ENCODE data around the gene KAZN. TPM values are rescaled to one million over a fixed set of nuclear protein-coding genes. Genes with fewer than 3 reads are reported as not detected.

The KAZN gene
- total and polyA plus RNA-seq, 8 donors: 11.1 to 37.5 (median 30.2) TPM

DNA sequence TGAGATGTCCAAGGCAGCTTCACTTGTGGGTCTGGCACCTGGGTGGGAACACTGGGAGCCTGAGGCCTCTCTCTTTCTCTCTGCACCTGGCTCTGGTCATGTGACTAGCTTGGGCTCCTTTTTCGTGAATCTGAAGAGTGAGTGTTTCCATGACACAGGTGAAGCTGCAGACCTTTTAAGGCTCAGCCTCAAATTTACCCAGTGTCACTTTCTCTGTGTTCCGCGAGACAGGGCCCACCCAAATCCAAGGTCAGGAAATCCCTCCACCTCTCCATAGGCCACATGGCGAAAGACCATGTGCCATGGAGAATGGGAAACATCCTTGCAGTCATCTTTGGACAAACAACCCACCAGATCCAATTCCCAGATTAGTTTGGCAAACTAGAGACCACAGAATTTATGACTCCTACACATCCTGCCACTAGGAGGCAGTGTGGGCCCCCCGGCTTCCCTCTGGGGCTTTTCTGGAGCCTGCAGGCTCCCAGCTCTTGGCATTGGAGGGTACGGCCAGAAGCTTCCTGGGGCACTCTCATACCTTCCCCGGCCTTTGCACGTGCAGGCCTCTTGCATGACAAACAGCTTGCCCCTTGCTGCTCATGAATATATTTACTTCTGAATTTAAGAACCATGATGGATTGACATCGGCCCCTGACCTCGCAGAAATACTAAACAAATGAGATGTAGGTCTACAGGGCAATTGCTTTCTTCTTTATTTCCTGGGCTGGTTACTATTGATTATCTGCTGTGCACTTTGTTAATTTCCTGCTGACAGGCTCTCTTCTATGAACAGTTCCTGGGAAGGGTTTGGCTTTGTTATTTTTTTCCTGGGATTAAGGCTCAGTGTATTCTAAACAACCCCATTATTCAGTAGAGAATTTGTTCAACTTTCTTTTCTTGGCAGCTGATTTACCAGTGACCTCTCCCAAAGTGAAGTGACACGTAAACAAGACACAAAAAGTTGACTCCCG lies 180.7 kb downstream of the KAZN start:
- Histone ChIP-seq H3K4me1 (peaks cover 0 to 6% of the 10 kb centered on the region in 2 donors), H3K36me3 (no peaks in the 10 kb centered on the region), H3K27me3 (no peaks in the 10 kb centered on the region), H3K27ac (no peak overlapping the region), H3K4me3 (no peak overlapping the region), H3K9me3 (no peaks in the 10 kb centered on the region)
- intact Hi-C loops (cut with DNase I): no loop called here
- TF ChIP-seq CTCF (IDR thresholded peaks at IDR 0.05): peak; percentile 53 to 58
- ATAC-seq (peak; percentile 71), DNase-seq (no peak)

DNA sequence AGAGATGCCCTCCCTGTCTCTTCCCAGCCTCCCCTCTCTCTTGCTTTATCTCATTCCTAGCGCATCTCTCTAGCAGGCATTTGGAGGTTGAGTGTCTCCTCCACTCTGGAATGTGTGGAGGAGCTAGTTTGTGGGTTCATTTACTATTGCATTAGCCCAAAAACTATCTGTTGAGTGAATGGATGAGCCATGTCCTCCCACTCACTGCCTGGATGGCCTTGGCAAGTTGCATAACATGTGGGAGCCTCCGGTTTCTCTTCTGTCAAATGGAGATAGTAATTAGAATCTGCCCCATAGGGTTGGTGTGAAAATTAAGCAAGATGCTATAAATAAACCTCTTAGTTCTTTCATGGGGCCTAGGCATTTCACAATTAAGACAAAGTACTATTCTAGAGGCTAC lies 181.8 kb downstream of the KAZN start:
- H3K9me3 ChIP-seq: no peaks in the 10 kb centered on the region
- no peak overlapping the region for H3K27ac ChIP-seq
- intact Hi-C loops (cut with DNase I): no loop called here
- no peak for DNase-seq
- no peak for ATAC-seq
- peaks cover 0 to 6% of the 10 kb centered on the region in 2 donors for H3K4me1 ChIP-seq
- no peak for TF ChIP-seq CTCF (IDR thresholded peaks at IDR 0.05)
- H3K27me3 ChIP-seq: no peaks in the 10 kb centered on the region
- H3K36me3 ChIP-seq: no peaks in the 10 kb centered on the region
- no peak overlapping the region for H3K4me3 ChIP-seq

GRCh38 chr1:14781811-14782210 lies 183.3 kb downstream of the KAZN start:
- Histone ChIP-seq H3K27me3 (no peaks in the 10 kb centered on the region), H3K9me3 (no peaks in the 10 kb centered on the region), H3K4me3 (no peak overlapping the region), H3K4me1 (peaks cover 0 to 6% of the 10 kb centered on the region in 2 donors), H3K36me3 (no peaks in the 10 kb centered on the region), H3K27ac (no peak overlapping the region)
- intact Hi-C loops (cut with DNase I): no loop called here
- ATAC-seq: no peak
- DNase-seq: no peak
- TF ChIP-seq CTCF (IDR thresholded peaks at IDR 0.05): no peak

GRCh38 chr1:14782741-14783591 lies 184.5 kb downstream of the KAZN start:
- Histone ChIP-seq H3K27ac (no peak overlapping the region), H3K27me3 (no peaks in the 10 kb centered on the region), H3K9me3 (no peaks in the 10 kb centered on the region), H3K36me3 (no peaks in the 10 kb centered on the region), H3K4me3 (no peak overlapping the region), H3K4me1 (peaks cover 0 to 6% of the 10 kb centered on the region in 2 donors)
- ATAC-seq (no peak), DNase-seq (no peak)
- intact Hi-C loops (cut with DNase I): no loop called here
- TF ChIP-seq CTCF (IDR thresholded peaks at IDR 0.05): no peak

DNA sequence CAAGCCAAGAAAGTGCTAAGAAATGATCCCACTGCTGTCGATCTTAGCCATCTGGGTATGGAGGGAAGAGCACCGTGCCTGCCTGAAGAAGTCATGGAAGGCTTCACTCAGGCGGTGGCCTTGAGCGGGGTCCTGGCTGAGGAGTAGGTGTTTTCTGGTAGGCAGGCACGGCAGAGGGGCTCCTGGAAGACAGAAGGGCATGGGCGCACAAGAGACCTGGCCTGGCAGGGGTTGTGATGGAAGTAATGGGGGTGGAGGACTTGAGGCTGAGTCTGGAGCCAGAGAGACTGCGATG lies 185.1 kb downstream of the KAZN start:
- Histone ChIP-seq H3K27me3 (no peaks in the 10 kb centered on the region), H3K4me3 (no peak overlapping the region), H3K36me3 (no peaks in the 10 kb centered on the region), H3K4me1 (peaks cover 0 to 6% of the 10 kb centered on the region in 2 donors), H3K27ac (no peak overlapping the region), H3K9me3 (no peaks in the 10 kb centered on the region)
- ATAC-seq (no peak), DNase-seq (no peak)
- TF ChIP-seq CTCF (IDR thresholded peaks at IDR 0.05): no peak
- intact Hi-C loops (cut with DNase I): no loop called here

All from left lung (tissue), 10 donors.